HG02588 (cell line): ENCODE results near the gene PRKAA2.

ENCODE experiments used
- ATAC-seq: cut with Tn5 transposase; IDR thresholded peaks from one replicate; pipeline ENCODE4 v1.9.1; 2021; ENCODE audit warnings: mild to moderate bottlenecking, moderate library complexity; ENCODE audit not compliant: unreplicated experiment

The PRKAA2 gene

GRCh38 chr1:56712150-56712549 lies 67.0 kb downstream of the PRKAA2 start:
- ATAC-seq: no peak

GRCh38 chr1:56713112-56713511 lies 68.0 kb downstream of the PRKAA2 start:
- no peak for ATAC-seq

GRCh38 chr1:56715156-56715555 lies 70.0 kb downstream of the PRKAA2 start:
- ATAC-seq: no peak

- no peak for ATAC-seq
Measured at GRCh38 chr1:56719171-56719570, 74.1 kb downstream of the PRKAA2 start.

GRCh38 chr1:56726706-56727105 lies 81.6 kb downstream of the PRKAA2 start:
- no peak for ATAC-seq

- ATAC-seq: no peak
Measured at GRCh38 chr1:56728964-56729363, 83.8 kb downstream of the PRKAA2 start.

- ATAC-seq: no peak
Measured at GRCh38 chr1:56745231-56745630, 100.1 kb downstream of the PRKAA2 start.

GRCh38 chr1:56754708-56755479 lies 109.8 kb downstream of the PRKAA2 start:
- no peak for ATAC-seq

- no peak for ATAC-seq
Measured at GRCh38 chr1:56755911-56756310, 110.8 kb downstream of the PRKAA2 start.

GRCh38 chr1:56758135-56758534 lies 113.0 kb downstream of the PRKAA2 start:
- no peak for ATAC-seq

GRCh38 chr1:56758794-56759193 lies 113.7 kb downstream of the PRKAA2 start:
- no peak for ATAC-seq
